Measurements from ENCODE around the gene CDHR3.
A peak's percentile ranks its signal among the peaks of the same experiment; 100 is the strongest.

The CDHR3 gene

GRCh38 chr7:105963038-105963667, at the start of gene CDHR3:
TSS of gene CDHR3 (plus strand) at chr7:105963264. CDS start at chr7:105963319, 55 bp downstream.
- Mint-ChIP-seq H3K36me3 (ENCODE audit: low read depth) (no peaks in the 10 kb centered on the region), H3K9me3 (peaks cover 3% of the 10 kb centered on the region), H3K27me3 (no peaks in the 10 kb centered on the region), H3K4me3 (no peak within 1 kb of the TSS), H3K27ac (no peak within 1 kb of the TSS), H3K4me1 (ENCODE audit: low read depth) (no peaks in the 10 kb centered on the region)
- DNase-seq, result no peak

GRCh38 chr7:105913947-105914346, 49.1 kb upstream of the CDHR3 start:
- Mint-ChIP-seq H3K36me3 (ENCODE audit: low read depth) (peaks cover 10% of the 10 kb centered on the region), H3K27ac (no peak overlapping the region), H3K4me3 (no peak overlapping the region), H3K4me1 (ENCODE audit: low read depth) (no peaks in the 10 kb centered on the region), H3K27me3 (no peaks in the 10 kb centered on the region), H3K9me3 (peaks cover 3% of the 10 kb centered on the region)
- DNase-seq, result no peak

- H3K36me3 Mint-ChIP-seq (ENCODE audit: low read depth), result peaks cover 4% of the 10 kb centered on the region
- no peak for DNase-seq
- H3K9me3 Mint-ChIP-seq, result no peaks in the 10 kb centered on the region
- H3K27ac Mint-ChIP-seq, result no peak overlapping the region
- H3K27me3 Mint-ChIP-seq, result no peaks in the 10 kb centered on the region
- no peak overlapping the region for H3K4me3 Mint-ChIP-seq
- no peaks in the 10 kb centered on the region for H3K4me1 Mint-ChIP-seq (ENCODE audit: low read depth)
These were observed 46.5 kb upstream of the CDHR3 start for GRCh38 chr7:105916603-105917002.

- Mint-ChIP-seq H3K4me1 (ENCODE audit: low read depth) (no peaks in the 10 kb centered on the region), H3K27me3 (no peaks in the 10 kb centered on the region), H3K36me3 (ENCODE audit: low read depth) (peaks cover 3% of the 10 kb centered on the region), H3K4me3 (no peak overlapping the region), H3K27ac (no peak overlapping the region), H3K9me3 (no peaks in the 10 kb centered on the region)
- no peak for DNase-seq
These were observed 45.4 kb upstream of the CDHR3 start for GRCh38 chr7:105917659-105918058.

GRCh38 chr7:105920766-105921165, 42.3 kb upstream of the CDHR3 start:
- peaks cover 5% of the 10 kb centered on the region for H3K9me3 Mint-ChIP-seq
- peaks cover 24% of the 10 kb centered on the region for H3K4me1 Mint-ChIP-seq (ENCODE audit: low read depth)
- H3K36me3 Mint-ChIP-seq (ENCODE audit: low read depth), result peaks cover 4% of the 10 kb centered on the region
- H3K27me3 Mint-ChIP-seq, result no peaks in the 10 kb centered on the region
- no peak overlapping the region for H3K27ac Mint-ChIP-seq
- H3K4me3 Mint-ChIP-seq, result no peak overlapping the region
- DNase-seq, result no peak

- Mint-ChIP-seq H3K27ac (peak overlapping the region; percentile 53), H3K27me3 (peaks cover 2% of the 10 kb centered on the region), H3K4me1 (ENCODE audit: low read depth) (peaks cover 34% of the 10 kb centered on the region), H3K9me3 (peaks cover 5% of the 10 kb centered on the region), H3K36me3 (ENCODE audit: low read depth) (peaks cover 1% of the 10 kb centered on the region), H3K4me3 (peak overlapping the region; percentile 7)
- DNase-seq, result no peak
These were observed 38.1 kb upstream of the CDHR3 start for GRCh38 chr7:105924945-105925344.

- Mint-ChIP-seq H3K27me3 (peaks cover 2% of the 10 kb centered on the region), H3K27ac (no peak overlapping the region), H3K36me3 (ENCODE audit: low read depth) (peaks cover 1% of the 10 kb centered on the region), H3K4me3 (no peak overlapping the region), H3K4me1 (ENCODE audit: low read depth) (peaks cover 34% of the 10 kb centered on the region), H3K9me3 (peaks cover 5% of the 10 kb centered on the region)
- no peak for DNase-seq
These were observed 36.9 kb upstream of the CDHR3 start for GRCh38 chr7:105926131-105926530.

GRCh38 chr7:105931179-105931578, 31.9 kb upstream of the CDHR3 start:
- Mint-ChIP-seq H3K27ac (no peak overlapping the region), H3K4me1 (ENCODE audit: low read depth) (peaks cover 16% of the 10 kb centered on the region), H3K27me3 (peaks cover 2% of the 10 kb centered on the region), H3K36me3 (ENCODE audit: low read depth) (no peaks in the 10 kb centered on the region), H3K4me3 (no peak overlapping the region), H3K9me3 (no peaks in the 10 kb centered on the region)
- no peak for DNase-seq

- Mint-ChIP-seq H3K4me3 (no peak overlapping the region), H3K27me3 (peaks cover 2% of the 10 kb centered on the region), H3K27ac (no peak overlapping the region), H3K36me3 (ENCODE audit: low read depth) (no peaks in the 10 kb centered on the region), H3K9me3 (no peaks in the 10 kb centered on the region), H3K4me1 (ENCODE audit: low read depth) (peaks cover 9% of the 10 kb centered on the region)
- DNase-seq, result no peak
These were observed 30.1 kb upstream of the CDHR3 start for GRCh38 chr7:105932835-105933477.

- Mint-ChIP-seq H3K4me3 (no peak overlapping the region), H3K36me3 (ENCODE audit: low read depth) (no peaks in the 10 kb centered on the region), H3K4me1 (ENCODE audit: low read depth) (peaks cover 9% of the 10 kb centered on the region), H3K27me3 (no peaks in the 10 kb centered on the region), H3K27ac (no peak overlapping the region), H3K9me3 (no peaks in the 10 kb centered on the region)
- no peak for DNase-seq
These were observed 28.4 kb upstream of the CDHR3 start for GRCh38 chr7:105934572-105935185.

GRCh38 chr7:105935250-105935649, 27.8 kb upstream of the CDHR3 start:
- no peak for DNase-seq
- Mint-ChIP-seq H3K9me3 (no peaks in the 10 kb centered on the region), H3K4me3 (no peak overlapping the region), H3K27me3 (no peaks in the 10 kb centered on the region), H3K27ac (no peak overlapping the region), H3K36me3 (ENCODE audit: low read depth) (no peaks in the 10 kb centered on the region), H3K4me1 (ENCODE audit: low read depth) (peaks cover 9% of the 10 kb centered on the region)

GRCh38 chr7:105937411-105937810, 25.7 kb upstream of the CDHR3 start:
- no peaks in the 10 kb centered on the region for H3K9me3 Mint-ChIP-seq
- no peaks in the 10 kb centered on the region for H3K27me3 Mint-ChIP-seq
- DNase-seq, result no peak
- no peaks in the 10 kb centered on the region for H3K36me3 Mint-ChIP-seq (ENCODE audit: low read depth)
- H3K4me1 Mint-ChIP-seq (ENCODE audit: low read depth), result peaks cover 3% of the 10 kb centered on the region
- H3K27ac Mint-ChIP-seq, result no peak overlapping the region
- H3K4me3 Mint-ChIP-seq, result no peak overlapping the region

- Mint-ChIP-seq H3K36me3 (ENCODE audit: low read depth) (no peaks in the 10 kb centered on the region), H3K27ac (no peak overlapping the region), H3K9me3 (no peaks in the 10 kb centered on the region)
These were observed 23.0 kb upstream of the CDHR3 start for GRCh38 chr7:105940109-105940508.

GRCh38 chr7:105941596-105941995, 21.5 kb upstream of the CDHR3 start:
- H3K36me3 Mint-ChIP-seq (ENCODE audit: low read depth), result no peaks in the 10 kb centered on the region
- no peaks in the 10 kb centered on the region for H3K27me3 Mint-ChIP-seq
- no peak overlapping the region for H3K4me3 Mint-ChIP-seq
- no peaks in the 10 kb centered on the region for H3K4me1 Mint-ChIP-seq (ENCODE audit: low read depth)
- DNase-seq, result no peak
- no peaks in the 10 kb centered on the region for H3K9me3 Mint-ChIP-seq
- H3K27ac Mint-ChIP-seq, result no peak overlapping the region

More at GRCh38 chr7:105940109-105940508, 23.0 kb upstream of the CDHR3 start:
- no peaks in the 10 kb centered on the region for H3K4me1 Mint-ChIP-seq (ENCODE audit: low read depth)
- no peak for DNase-seq
- H3K27me3 Mint-ChIP-seq, result no peaks in the 10 kb centered on the region
- H3K4me3 Mint-ChIP-seq, result no peak overlapping the region

- DNase-seq, result no peak
- Mint-ChIP-seq H3K4me1 (ENCODE audit: low read depth) (no peaks in the 10 kb centered on the region), H3K36me3 (ENCODE audit: low read depth) (no peaks in the 10 kb centered on the region), H3K9me3 (no peaks in the 10 kb centered on the region), H3K4me3 (no peak overlapping the region), H3K27me3 (no peaks in the 10 kb centered on the region), H3K27ac (no peak overlapping the region)
These were observed 19.6 kb upstream of the CDHR3 start for GRCh38 chr7:105943486-105943885.

Data from activated T-cell treated with anti-CD3 and anti-CD28 coated beads, Interleukin-2, amount 50 U/mL, for 24 hours (primary cell).